Psoas muscle (tissue), 8 donors: Measurements from ENCODE around the gene AVL9. TPM values are rescaled to one million over a fixed set of nuclear protein-coding genes. Genes with fewer than 3 reads are reported as not detected.
A peak's percentile ranks its signal among the peaks of the same experiment; 100 is the strongest.

Source experiments
- ATAC-seq, 4 donors: fragments of 200-7000 bp; cut with Tn5 transposase; one replicate each; pipeline ENCODE4 v1.9.1; 2020; ENCODE audit warnings: moderate library complexity in 3 of 4, mild to moderate bottlenecking in 2 of 4
- DNase-seq, 2 donors: peaks; one replicate each; pipeline ENCODE4 v3.0.0-alpha.2; 2020
- H3K27ac ChIP-seq: fragments of 200-600 bp; one replicate; pipeline ENCODE4 v1.8.0; 2022
- H3K27me3 ChIP-seq, 3 donors: fragments of 200-600 bp in 1 of 3; one replicate each; pipeline versions ENCODE4 v1.6.1 to v1.8.0; 2013 to 2022; ENCODE audit warnings: low read length in 2 of 3, mild to moderate bottlenecking in 2 of 3, moderate library complexity in 1 of 3; ENCODE audit not compliant: insufficient read depth in 3 of 3
- H3K36me3 ChIP-seq, 2 donors: fragments of 200-600 bp in 1 of 2; one replicate each; pipeline versions ENCODE4 v1.6.1 to v1.8.0; 2013 to 2022; ENCODE audit warnings: low read depth in 1 of 2, mild to moderate bottlenecking in 1 of 2, moderate library complexity in 1 of 2; ENCODE audit not compliant: insufficient read depth in 1 of 2
- H3K4me1 ChIP-seq: fragments of 200-600 bp; one replicate; pipeline ENCODE4 v1.8.0; 2022
- H3K4me3 ChIP-seq: fragments of 200-600 bp; one replicate; pipeline ENCODE4 v1.8.0; 2022; ENCODE audit warnings: mild to moderate bottlenecking
- H3K9me3 ChIP-seq: fragments of 200-600 bp; one replicate; pipeline ENCODE4 v1.8.0; 2022
- WGBS, 3 donors: extraction: QIAGEN DNeasy Blood & Tissue Kit; methylation state at CpG; one replicate each; pipeline versions ENCODE4 v1.1.6 to v1.1.7; 2013; 5-methylcytosine and 5-hydroxymethylcytosine counted together
- intact Hi-C, 2 donors: fragments of 100-400 bp; cut with DNase I; formaldehyde crosslinking; loops; one replicate each; pipeline versions ENCODE4 v1.11.0 to v1.14.2; 2022
- polyA plus RNA-seq, 3 donors: library from polyadenylated mRNA; stranded (reverse); fragments of 200-250 nt; gene quantifications; one replicate each; pipeline ENCODE4 v1.2.3, GENCODE V29; 2013
- total RNA-seq, 4 donors: library from RNA; stranded (reverse); fragmentation: NEBNext Ultra II Directional in 2 of 4; extraction: Animal tissue kit (Norgen Biotek cat#: 25700) in 2 of 4; gene quantifications; one replicate each; pipeline versions ENCODE4 v1.2.1 to v1.2.4, GENCODE V29; 2021 to 2023
- TF ChIP-seq, protein P1 (sequence below): fragments of 200-600 bp; IDR thresholded peaks from one replicate; pipeline ENCODE4 v1.8.0; 2022; ENCODE audit warnings: antibody characterized with exemption
- donor health status: healthy with polysubstance abuse.
- donor health status: DM: no; HTN: no; CAD: no; lungs with moderate emphysema.
- donor health status: Bipolar disorder and iron deficiency.
- donor health status: healthy.
- donor health status: DM: yes; HTN: yes; CAD: no.
- donor health status: DM: no; HTN: no; CAD: no.
- donor health status: DM: no; HTN: no; CAD: no.
- donor health status: DM: yes; HTN: yes; CAD: no.

The AVL9 gene
- total and polyA plus RNA-seq, 7 donors: 8.1 to 25.2 (median 18.9) TPM

DNA sequence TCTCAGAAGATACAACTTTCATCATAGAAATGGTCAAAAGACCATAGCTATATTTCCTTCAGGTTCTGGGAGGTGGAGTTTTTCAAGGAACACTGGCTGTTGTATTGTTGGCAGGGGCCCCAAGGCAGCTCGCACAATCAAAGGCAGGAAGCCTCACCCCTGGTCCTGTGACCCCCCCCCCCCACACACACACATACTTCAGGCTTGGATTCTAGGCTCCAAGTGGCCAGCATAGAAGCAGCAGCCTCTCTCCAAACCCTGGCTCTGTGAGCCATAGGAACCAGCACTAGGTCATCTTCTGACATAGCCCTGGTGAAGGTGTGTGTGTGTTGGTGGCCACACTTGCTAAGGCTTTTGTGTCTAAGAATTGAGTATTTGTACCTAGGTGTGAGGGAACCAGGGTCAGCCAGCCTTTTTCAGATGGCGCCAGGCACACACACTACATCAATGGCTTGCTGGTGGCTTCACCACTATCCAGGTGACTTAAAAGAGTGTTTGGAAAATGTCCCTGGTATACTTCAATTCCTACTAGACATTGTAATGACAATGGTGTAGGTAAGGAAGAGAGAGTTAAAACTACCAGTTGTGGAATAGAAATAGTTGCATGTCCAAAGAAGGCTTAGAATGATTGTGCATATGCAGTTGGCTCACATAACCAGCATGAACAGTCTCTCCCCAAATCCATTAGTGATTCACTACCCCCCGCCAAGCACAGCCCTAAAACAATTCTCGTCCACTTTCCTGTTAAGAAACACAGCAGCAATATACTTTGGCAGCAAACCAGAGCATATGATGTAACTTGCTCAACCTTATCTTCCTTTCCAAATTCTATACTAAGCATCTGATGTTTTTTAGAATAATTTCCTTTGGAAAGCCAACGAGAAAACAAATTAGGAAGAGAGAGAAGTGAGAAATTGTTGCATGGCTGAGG, 91.3 kb downstream of the AVL9 start:
- H3K4me3 ChIP-seq: no peak overlapping the region
- 56 to 68% (median 65%) methylated on average over 5 of the region's 5 CpGs for WGBS, 3 donors
- DNase-seq (peak in 1 of 2 donors; percentile 27), ATAC-seq (peak in 3 of 4 donors; percentile 31 to 46 (median 36))
- TF ChIP-seq, protein P1, sequence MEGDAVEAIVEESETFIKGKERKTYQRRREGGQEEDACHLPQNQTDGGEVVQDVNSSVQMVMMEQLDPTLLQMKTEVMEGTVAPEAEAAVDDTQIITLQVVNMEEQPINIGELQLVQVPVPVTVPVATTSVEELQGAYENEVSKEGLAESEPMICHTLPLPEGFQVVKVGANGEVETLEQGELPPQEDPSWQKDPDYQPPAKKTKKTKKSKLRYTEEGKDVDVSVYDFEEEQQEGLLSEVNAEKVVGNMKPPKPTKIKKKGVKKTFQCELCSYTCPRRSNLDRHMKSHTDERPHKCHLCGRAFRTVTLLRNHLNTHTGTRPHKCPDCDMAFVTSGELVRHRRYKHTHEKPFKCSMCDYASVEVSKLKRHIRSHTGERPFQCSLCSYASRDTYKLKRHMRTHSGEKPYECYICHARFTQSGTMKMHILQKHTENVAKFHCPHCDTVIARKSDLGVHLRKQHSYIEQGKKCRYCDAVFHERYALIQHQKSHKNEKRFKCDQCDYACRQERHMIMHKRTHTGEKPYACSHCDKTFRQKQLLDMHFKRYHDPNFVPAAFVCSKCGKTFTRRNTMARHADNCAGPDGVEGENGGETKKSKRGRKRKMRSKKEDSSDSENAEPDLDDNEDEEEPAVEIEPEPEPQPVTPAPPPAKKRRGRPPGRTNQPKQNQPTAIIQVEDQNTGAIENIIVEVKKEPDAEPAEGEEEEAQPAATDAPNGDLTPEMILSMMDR: no peak
- H3K9me3 ChIP-seq: no peaks in the 10 kb centered on the region
- H3K27me3 ChIP-seq: no peaks in the 10 kb centered on the region
- H3K4me1 ChIP-seq: peaks cover 5% of the 10 kb centered on the region
- intact Hi-C loops: no loop called here
- H3K36me3 ChIP-seq: peaks cover 11 to 80% of the 10 kb centered on the region in 2 donors
- peak overlapping the region; percentile 63 for H3K27ac ChIP-seq

DNA sequence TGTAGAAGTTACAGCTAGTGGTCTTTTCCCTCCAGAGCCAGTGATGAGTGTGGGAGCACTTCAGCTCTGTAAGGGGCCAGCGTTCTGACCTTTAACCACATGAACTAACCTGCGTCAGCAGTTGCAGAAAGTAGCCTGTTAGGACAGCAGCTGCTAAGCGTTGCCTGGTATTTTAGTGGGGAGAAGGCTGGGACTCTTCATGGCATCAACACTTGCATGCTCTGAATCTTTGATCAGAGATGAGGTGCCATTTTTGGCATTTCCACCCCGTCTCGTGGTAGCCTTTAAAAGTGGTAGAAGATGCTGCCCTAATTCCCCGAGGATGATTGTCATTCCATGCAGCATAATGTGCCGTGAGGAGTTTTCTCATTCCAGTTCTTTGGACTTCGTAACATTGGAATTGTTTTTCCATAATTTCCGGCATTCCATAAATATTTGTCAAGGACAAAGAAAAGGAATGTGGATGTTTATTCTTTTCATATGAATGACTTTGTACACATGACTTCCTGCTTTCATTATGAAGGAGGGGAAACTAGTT, 92.2 kb downstream of the AVL9 start:
- peak in 3 of 4 donors; percentile 33 to 60 (median 55) for ATAC-seq
- WGBS, 3 donors: 19 to 27% (median 25%) methylated on average over 9 of the region's 9 CpGs
- intact Hi-C loops: no loop called here

DNA sequence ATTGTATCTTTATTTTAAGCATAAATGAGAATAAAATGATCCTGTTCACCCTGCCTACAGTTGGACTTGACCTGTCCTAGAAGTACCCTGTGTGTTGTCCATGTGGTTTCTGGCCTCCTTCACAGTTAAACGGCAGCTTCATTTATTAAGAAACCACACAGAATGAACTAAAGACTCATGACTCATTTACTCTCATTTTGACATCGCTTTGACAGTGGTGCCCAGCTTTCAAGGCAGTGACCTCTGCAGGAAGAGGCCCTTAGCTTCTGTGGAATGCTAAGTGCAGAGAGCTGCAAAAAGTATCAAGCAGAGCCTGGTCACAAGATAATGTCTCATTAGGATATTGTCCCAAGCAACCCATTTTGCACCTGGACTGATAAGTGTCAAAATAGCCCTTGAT, 93.4 kb downstream of the AVL9 start:
- 54 to 77% (median 55%) methylated on average over 2 of the region's 2 CpGs for WGBS, 3 donors
- DNase-seq (no peak), ATAC-seq (peak in 2 of 4 donors; percentile 44 to 46)
- intact Hi-C loops: no loop called here
- H3K9me3 ChIP-seq: no peaks in the 10 kb centered on the region
- H3K27ac ChIP-seq: peak overlapping the region; percentile 48
- TF ChIP-seq, protein P1: no peak
- no peak overlapping the region for H3K4me3 ChIP-seq
- H3K4me1 ChIP-seq: peaks cover 5% of the 10 kb centered on the region
- no peaks in the 10 kb centered on the region for H3K27me3 ChIP-seq
- H3K36me3 ChIP-seq: peaks cover 11 to 74% of the 10 kb centered on the region in 2 donors

More for the DNA sequence above, 92.2 kb downstream of the AVL9 start:
- Histone ChIP-seq H3K4me3 (no peak overlapping the region), H3K9me3 (no peaks in the 10 kb centered on the region), H3K27me3 (no peaks in the 10 kb centered on the region), H3K4me1 (peaks cover 5% of the 10 kb centered on the region), H3K27ac (peak overlapping the region; percentile 48), H3K36me3 (peaks cover 11 to 80% of the 10 kb centered on the region in 2 donors)
- no peak for DNase-seq
- TF ChIP-seq, protein P1: no peak

DNA sequence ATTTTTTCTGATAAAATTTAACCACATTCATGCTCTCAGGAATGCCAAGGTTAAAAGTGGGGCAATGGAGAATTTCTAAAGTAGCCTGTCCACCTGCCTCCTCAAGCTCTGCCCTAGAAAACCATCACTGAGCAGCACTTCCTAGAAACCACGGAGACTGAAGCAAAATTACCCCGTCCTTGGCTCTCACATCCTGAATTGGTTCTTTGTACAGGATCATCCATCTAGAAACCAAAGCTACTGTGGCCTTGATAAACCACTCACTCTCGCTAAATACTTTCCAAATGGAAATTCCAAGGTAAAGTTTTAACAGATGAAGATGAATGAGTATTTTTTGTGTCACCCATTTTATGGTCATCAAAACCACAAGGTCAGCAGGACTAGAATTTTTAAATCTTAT, 96.6 kb downstream of the AVL9 start:
- 84 to 92% (median 88%) methylated on average over 3 of the region's 3 CpGs for WGBS, 3 donors
- DNase-seq: no peak
- TF ChIP-seq, protein P1: no peak
- H3K9me3 ChIP-seq: no peaks in the 10 kb centered on the region
- peaks cover 5% of the 10 kb centered on the region for H3K4me1 ChIP-seq
- ATAC-seq: no peak
- intact Hi-C loops: no loop called here
- peaks cover 0 to 47% of the 10 kb centered on the region in 2 donors for H3K36me3 ChIP-seq
- H3K27ac ChIP-seq: no peak overlapping the region
- H3K27me3 ChIP-seq: no peaks in the 10 kb centered on the region
- no peak overlapping the region for H3K4me3 ChIP-seq
